Stimulated activated CD8-positive, alpha-beta memory T cell treated with anti-CD3 and anti-CD28 coated beads, Interleukin-7, amount 100 ng/mL, for 1 hour (primary cell): ENCODE data around the gene INPP4B.

Source experiments
- DNase-seq, 2 donors: peaks; one replicate each; pipeline ENCODE4 v3.0.0-alpha.2; 2020; ENCODE audit warnings: low read depth in 2 of 2

The INPP4B gene

DNA sequence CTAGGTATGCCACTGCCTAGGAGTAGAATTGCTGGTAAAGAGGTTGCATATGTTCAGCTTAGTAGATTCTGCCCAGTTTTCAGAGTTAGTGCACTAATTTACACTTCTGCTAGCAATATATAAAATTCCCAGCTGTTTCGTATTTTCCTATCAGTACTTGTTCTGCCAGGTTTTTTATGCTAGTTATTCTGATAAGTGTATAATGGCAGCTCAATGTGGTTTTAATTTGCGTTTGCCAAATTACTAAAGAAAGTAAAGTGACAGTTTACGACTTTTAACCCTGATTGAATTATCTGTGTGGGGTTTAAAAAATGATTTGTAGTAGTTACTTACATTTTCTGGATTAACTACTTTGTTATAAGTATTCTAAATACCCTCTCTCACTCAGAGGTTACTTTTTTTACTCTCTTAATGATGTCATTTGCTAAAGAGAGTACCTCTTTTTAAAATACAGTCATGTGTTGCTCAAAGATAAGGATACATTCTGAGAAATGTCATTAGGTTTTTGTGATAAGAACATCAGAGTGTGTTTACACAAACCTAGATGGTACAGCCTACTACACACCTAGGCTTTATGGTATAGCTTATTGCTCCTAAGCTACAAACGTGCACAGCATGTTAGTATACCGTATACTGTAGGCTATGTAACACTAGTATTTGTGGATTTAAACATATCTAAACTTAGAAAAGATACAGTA is 846.5 kb downstream of the INPP4B start:
- no peak for DNase-seq

- DNase-seq = no peak
Measured at GRCh38 chr4:141995056-141995455, 851.0 kb downstream of the INPP4B start.

DNA sequence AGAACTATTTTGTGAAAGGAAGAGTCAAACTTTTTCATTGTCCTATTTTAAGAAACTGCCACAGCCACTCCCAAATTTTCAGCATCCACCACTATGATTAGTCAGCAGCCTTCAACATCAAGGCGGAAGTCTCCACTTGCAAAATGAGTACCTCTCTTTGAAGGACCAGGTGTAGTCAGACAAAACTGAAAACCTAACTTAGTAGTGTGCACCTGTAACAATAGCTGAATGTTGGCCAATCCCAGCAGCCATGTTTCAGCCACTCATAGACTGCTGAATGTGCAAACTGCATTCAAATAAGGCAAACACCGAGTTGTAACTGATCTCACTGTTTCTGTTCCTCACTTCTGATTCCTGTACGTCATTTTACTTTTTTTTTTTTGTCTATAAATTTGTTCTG is 868.7 kb downstream of the INPP4B start:
- DNase-seq = no peak
